Endothelial cell of umbilical vein (primary cell): ENCODE data around the gene FHDC1. TPM values are rescaled to one million over a fixed set of nuclear protein-coding genes. Genes with fewer than 3 reads are reported as not detected.

Experiments
- BruUV-seq: library from RNA; stranded (reverse); fragments of 400-500 nt; replicated peaks from 2 replicates; lab custom pipeline; 2021; lab: Mats Ljungman, UMichigan
- CTCF ChIA-PET: fragments of 300-600, 350-600 bp; sonication (Branson Sonifier 250); formaldehyde crosslinking; loops from one replicate; lab custom pipeline; 2021; ENCODE audit warnings: antibody characterized with exemption, inconsistent platforms; lab: Charles Lee
- POLR2A ChIA-PET: fragments of 300-600, 350-600 bp; sonication (Branson Sonifier 250); formaldehyde crosslinking; loops from one replicate; lab custom pipeline; 2021; ENCODE audit warnings: antibody characterized with exemption, inconsistent platforms; lab: Charles Lee
- DNase-seq: peaks from one replicate; pipeline ENCODE4 v3.0.0-alpha.2; 2011; ENCODE audit warnings: low read depth, low spot score
- FAIRE-seq: peaks from 2 replicates; lab custom pipeline; 2011; peaks lifted over from hg19 to GRCh38; lab: Jason Lieb, UNC
- H2AFZ ChIP-seq: 2 replicates; pipeline ENCODE4 v1.6.0; 2012; ENCODE audit warnings: low read depth, low read length, control low read depth, inconsistent platforms
- H3K27ac ChIP-seq: 2 replicates; pipeline ENCODE4 v1.5.1; 2011; ENCODE audit warnings: low read depth, mild to moderate bottlenecking, control low read depth, low read length, moderate library complexity; ENCODE audit not compliant: insufficient read depth
- H3K27me3 ChIP-seq, 2 experiments: 2 replicates each; pipeline versions ENCODE4 v1.6.0 to v1.6.1; 2011; ENCODE audit warnings: low read length in 2 of 2, mixed read lengths in 1 of 2; ENCODE audit not compliant: control insufficient read depth in 2 of 2, insufficient read depth in 2 of 2
- H3K36me3 ChIP-seq, 2 experiments: 2 replicates in 1 of 2; 3 replicates in 1 of 2; pipeline ENCODE4 v1.5.1; 2011; ENCODE audit warnings: low read length in 2 of 2, mild to moderate bottlenecking in 1 of 2, moderate library complexity in 1 of 2; ENCODE audit not compliant: control insufficient read depth in 2 of 2, insufficient read depth in 2 of 2; ENCODE audit errors: extremely low read depth in 1 of 2
- H3K4me1 ChIP-seq: 3 replicates; pipeline ENCODE4 v1.5.1; 2011; ENCODE audit warnings: mild to moderate bottlenecking, low read length; ENCODE audit not compliant: control insufficient read depth, insufficient read depth; ENCODE audit errors: extremely low read depth
- H3K4me2 ChIP-seq: 2 replicates; pipeline ENCODE4 v1.6.1; 2011; ENCODE audit warnings: low read length, control low read depth, mixed read lengths; ENCODE audit not compliant: insufficient read depth
- H3K4me3 ChIP-seq, 3 experiments: fragments of 200-600 bp in 1 of 3; sonication (generic), shearing (Covaris generic) in 1 of 3; replicated peaks in 1 of 3; 2 replicates each; pipeline ENCODE4 v1.5.1; 2011 to 2016; ENCODE audit warnings: control low read depth in 3 of 3, low read length in 3 of 3, mild to moderate bottlenecking in 2 of 3, inconsistent platforms in 1 of 3, low read depth in 1 of 3, moderate library complexity in 1 of 3; ENCODE audit not compliant: insufficient read depth in 1 of 3
- H3K79me2 ChIP-seq: 2 replicates; pipeline ENCODE4 v1.6.0; 2012; ENCODE audit warnings: low read length, inconsistent platforms; ENCODE audit not compliant: control insufficient read depth, insufficient read depth
- H3K9ac ChIP-seq: replicated peaks from 2 replicates; pipeline ENCODE3; 2011; ENCODE audit warnings: low read length, control low read depth; ENCODE audit not compliant: insufficient read depth; ENCODE audit errors: extremely low read depth
- H3K9me1 ChIP-seq: replicated peaks from 3 replicates; pipeline ENCODE4 v1.6.0; 2011; ENCODE audit warnings: mild to moderate bottlenecking, low read length; ENCODE audit not compliant: control insufficient read depth, insufficient read depth; ENCODE audit errors: extremely low read depth
- H3K9me3 ChIP-seq: replicated peaks from 2 replicates; pipeline ENCODE4 v1.5.1; 2012; ENCODE audit warnings: low read length, inconsistent platforms; ENCODE audit not compliant: control insufficient read depth, insufficient read depth
- H4K20me1 ChIP-seq: replicated peaks from 2 replicates; pipeline ENCODE3; 2011; ENCODE audit warnings: mild to moderate bottlenecking, low read length; ENCODE audit not compliant: control insufficient read depth, insufficient read depth; ENCODE audit errors: extremely low read depth
- EZH2 ChIP-seq: IDR thresholded peaks from 2 replicates; pipeline ENCODE4 v1.6.1; 2012; ENCODE audit warnings: borderline replicate concordance, low read depth, mild to moderate bottlenecking, moderate library complexity, low read length, inconsistent platforms; ENCODE audit not compliant: severe bottlenecking
- FOS ChIP-seq: IDR thresholded peaks from 2 replicates; pipeline ENCODE4 v1.6.1; 2011; ENCODE audit warnings: mild to moderate bottlenecking, low read length, moderate library complexity, borderline replicate concordance; ENCODE audit not compliant: insufficient read depth
- GATA2 ChIP-seq: IDR thresholded peaks from 2 replicates; pipeline ENCODE4 v1.7.0; 2011; ENCODE audit warnings: low read depth, mild to moderate bottlenecking, moderate library complexity, mixed read lengths, low read length; ENCODE audit not compliant: insufficient read length, insufficient read depth
- MYC ChIP-seq: IDR thresholded peaks from one replicate; pipeline ENCODE4 v1.6.1; 2011; ENCODE audit warnings: mild to moderate bottlenecking, low read depth, low read length
- POLR2A ChIP-seq: IDR thresholded peaks from 2 replicates; pipeline ENCODE4 v1.6.1; 2012; ENCODE audit warnings: low read depth, mild to moderate bottlenecking, control low read depth, low read length
- POLR2AphosphoS5 ChIP-seq: IDR thresholded peaks from 2 replicates; pipeline ENCODE4 v1.6.1; 2012; ENCODE audit warnings: low read depth, mild to moderate bottlenecking, control low read depth, low read length, moderate library complexity; ENCODE audit not compliant: insufficient read depth
- dilution Hi-C: fragments of 300-500 bp; cut with MboI; formaldehyde crosslinking; loops from one replicate; pipeline ENCODE4 v1.15.0; 2019; ENCODE audit warnings: low sequenced_read_pairs; ENCODE audit not compliant: extremely low pct_ligation_motif_present
- intact Hi-C: fragments of 100-400 bp; cut with micrococcal nuclease; formaldehyde crosslinking; loops from one replicate; pipeline ENCODE4 v1.10.0; 2022
- polyA plus RNA-seq, 4 experiments: library from polyadenylated mRNA; depleted of rRNA in 3 of 4; stranded (reverse) in 3 of 4; unstranded in 1 of 4; fragments of >200 nt; gene quantifications; 2 replicates each; pipeline versions ENCODE4 v1.2.1 to v1.2.3, GENCODE V29; 2011 to 2012; ENCODE audit warnings: missing spikeins in 1 of 4
- total RNA-seq: library from RNA; stranded (reverse); gene quantifications from 2 replicates; pipeline ENCODE4 v1.2.3, GENCODE V29; 2021

Gene FHDC1
- total and polyA plus RNA-seq, 2 donors (not counting 3 experiments of a cell fraction or from before 2014, with no cell fraction given), result 0.03 to 0.18 TPM

DNA sequence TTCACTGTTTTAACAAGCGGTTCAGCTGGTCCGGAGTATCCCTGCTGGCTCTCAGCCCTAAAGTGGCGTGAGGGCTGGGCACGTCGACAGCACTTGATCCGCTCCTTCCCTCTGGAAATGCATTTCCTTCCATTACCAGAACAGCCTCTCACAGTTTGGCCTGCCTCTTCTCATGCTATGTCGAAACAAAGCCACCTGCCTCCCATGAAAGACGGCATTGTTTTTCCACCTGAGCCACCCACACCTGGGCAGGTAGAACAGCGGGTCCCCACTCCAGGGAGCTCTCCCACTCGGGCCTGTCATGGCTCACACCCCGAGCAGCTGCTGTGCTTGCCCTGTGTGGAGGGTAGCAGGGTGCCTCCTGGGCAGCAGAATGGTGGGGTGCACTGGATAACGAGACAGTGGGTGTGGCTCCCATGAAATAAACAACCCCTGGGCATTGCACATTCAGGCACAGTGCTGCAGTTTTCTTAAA, 86.2 kb downstream of the FHDC1 start:
- Histone ChIP-seq H3K9me1 (no peaks in the 10 kb centered on the region), H3K4me3 (no peak overlapping the region), H4K20me1 (no peaks in the 10 kb centered on the region), H3K9me3 (no peaks in the 10 kb centered on the region), H3K79me2 (no peaks in the 10 kb centered on the region), H3K36me3 (no peaks in the 10 kb centered on the region), H3K27me3 (no peaks in the 10 kb centered on the region), H3K4me2 (no peak overlapping the region), H3K27ac (no peak overlapping the region), H3K4me1 (no peaks in the 10 kb centered on the region), H2AFZ (no peak overlapping the region), H3K9ac (no peak overlapping the region)
- no peak for TF ChIP-seq POLR2A
- no peak for FAIRE-seq
- no peak for DNase-seq
- ChIA-PET CTCF (no interaction called here), POLR2A (no interaction called here)
- dilution Hi-C loops, result no loop called here
- no TSS peak for BruUV-seq
- intact Hi-C loops, result no loop called here

DNA sequence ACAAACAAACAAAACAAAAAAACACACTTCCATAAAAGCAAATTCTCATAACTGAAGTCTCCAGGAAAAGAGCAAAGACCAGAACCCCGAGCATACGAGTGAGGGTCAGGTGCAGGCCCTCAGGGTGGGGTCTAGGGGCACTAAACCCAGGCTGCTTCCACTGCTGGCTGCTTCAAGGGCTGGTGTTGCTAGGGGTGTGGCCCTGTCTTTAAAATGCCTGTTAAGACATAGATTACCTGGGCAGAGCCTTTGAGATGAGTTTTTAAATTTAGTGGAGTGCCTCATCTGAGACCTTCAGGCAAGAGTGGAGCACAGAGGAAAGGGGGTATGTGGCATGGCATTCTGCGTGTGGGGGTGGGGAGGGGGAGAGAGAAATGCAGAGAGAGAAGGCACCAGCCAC, 87.0 kb downstream of the FHDC1 start:
- no peak overlapping the region for H3K27ac ChIP-seq
- no peaks in the 10 kb centered on the region for H3K79me2 ChIP-seq
- H4K20me1 ChIP-seq, result no peaks in the 10 kb centered on the region
- H3K27me3 ChIP-seq, result no peaks in the 10 kb centered on the region
- POLR2A ChIA-PET, result no interaction called here
- dilution Hi-C loops (no loop called here), intact Hi-C loops (no loop called here)
- no peak for DNase-seq
- H3K9me1 ChIP-seq, result no peaks in the 10 kb centered on the region
- H3K36me3 ChIP-seq, result no peaks in the 10 kb centered on the region
- TF ChIP-seq FOS, result no peak
- no peak for TF ChIP-seq MYC
- TF ChIP-seq GATA2, result no peak
- no peak for TF ChIP-seq EZH2
- TF ChIP-seq POLR2AphosphoS5, result no peak
- CTCF ChIA-PET, result no interaction called here
- no peak overlapping the region for H2AFZ ChIP-seq
- no peak overlapping the region for H3K9ac ChIP-seq
- H3K4me2 ChIP-seq, result no peak overlapping the region
- no peaks in the 10 kb centered on the region for H3K4me1 ChIP-seq
- no TSS peak for BruUV-seq
- H3K9me3 ChIP-seq, result no peaks in the 10 kb centered on the region
- no peak for FAIRE-seq
- H3K4me3 ChIP-seq, result no peak overlapping the region
